ENCODE measurements around the gene ERICH6B.
"Not testable (repeated sequence)": the region's sequence is repeated elsewhere in the genome, so short reads cannot be mapped to it uniquely, and the experiment has no call there.

- TF ChIP-seq, protein P1, sequence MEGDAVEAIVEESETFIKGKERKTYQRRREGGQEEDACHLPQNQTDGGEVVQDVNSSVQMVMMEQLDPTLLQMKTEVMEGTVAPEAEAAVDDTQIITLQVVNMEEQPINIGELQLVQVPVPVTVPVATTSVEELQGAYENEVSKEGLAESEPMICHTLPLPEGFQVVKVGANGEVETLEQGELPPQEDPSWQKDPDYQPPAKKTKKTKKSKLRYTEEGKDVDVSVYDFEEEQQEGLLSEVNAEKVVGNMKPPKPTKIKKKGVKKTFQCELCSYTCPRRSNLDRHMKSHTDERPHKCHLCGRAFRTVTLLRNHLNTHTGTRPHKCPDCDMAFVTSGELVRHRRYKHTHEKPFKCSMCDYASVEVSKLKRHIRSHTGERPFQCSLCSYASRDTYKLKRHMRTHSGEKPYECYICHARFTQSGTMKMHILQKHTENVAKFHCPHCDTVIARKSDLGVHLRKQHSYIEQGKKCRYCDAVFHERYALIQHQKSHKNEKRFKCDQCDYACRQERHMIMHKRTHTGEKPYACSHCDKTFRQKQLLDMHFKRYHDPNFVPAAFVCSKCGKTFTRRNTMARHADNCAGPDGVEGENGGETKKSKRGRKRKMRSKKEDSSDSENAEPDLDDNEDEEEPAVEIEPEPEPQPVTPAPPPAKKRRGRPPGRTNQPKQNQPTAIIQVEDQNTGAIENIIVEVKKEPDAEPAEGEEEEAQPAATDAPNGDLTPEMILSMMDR (IDR thresholded peaks at IDR 0.05) = not testable (repeated sequence)
- TF ChIP-seq POLR2A (IDR thresholded peaks at IDR 0.05) = not testable (repeated sequence)
Measured at GRCh38 chr13:45660458-45660857, 44.9 kb upstream of the ERICH6B start.
